ENCODE measurements around the gene GPR173. TPM values are rescaled to one million over a fixed set of nuclear protein-coding genes. Genes with fewer than 3 reads are reported as not detected.

GPR173 gene
- total and polyA plus RNA-seq, 2 experiments from 2014 or later, result 0.92 to 7.7 TPM

DNA sequence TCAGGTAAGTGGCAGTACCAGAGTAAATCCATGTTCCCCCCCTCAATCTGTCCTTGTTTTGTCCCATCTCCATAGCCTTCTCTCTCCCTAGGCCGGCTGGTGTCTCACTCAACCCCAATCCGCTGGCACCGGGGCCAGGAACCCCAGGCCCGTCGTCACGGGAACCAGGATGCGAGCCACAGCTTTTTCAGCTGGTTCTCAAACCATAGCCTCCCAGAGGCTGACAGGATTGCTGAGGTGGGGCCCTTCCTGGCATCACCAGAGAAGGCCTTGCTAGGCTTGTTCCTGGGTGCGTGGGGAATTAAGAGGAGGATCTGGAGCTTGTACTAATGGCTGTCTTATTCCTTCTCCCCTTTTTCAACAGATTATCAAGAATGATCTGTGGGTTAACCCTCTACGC, 36.3 kb downstream of the GPR173 start:
- H3K4me3 Mint-ChIP-seq, result no peak overlapping the region
- Histone ChIP-seq H4K20me1 (replicated peaks; ENCODE audit: insufficient read depth) (no peaks in the 10 kb centered on the region; the same call in 1 of the 2 replicates), H3K36me3 (ENCODE audit: insufficient read depth) (no peaks in the 10 kb centered on the region), H3K4me1 (ENCODE audit: insufficient read depth) (peaks cover 7% of the 10 kb centered on the region), H3F3A (replicated peaks; ENCODE audit: low read depth) (no peaks in the 10 kb centered on the region), H2AFZ (no peak overlapping the region), H3K4me3 (no peak overlapping the region), H3K4me2 (no peak overlapping the region), H3K27me3 (ENCODE audit: insufficient read depth) (peaks cover 8% of the 10 kb centered on the region; the same call in 1 of the 2 replicates), H3K27ac (ENCODE audit: low read depth) (no peak overlapping the region), H3K79me2 (replicated peaks; ENCODE audit: insufficient read depth) (0 out of 2 replicates have a peak, but pooled peaks cover 4% of the 10 kb centered on the region), H3K9me2 (ENCODE audit: insufficient read depth) (no peaks in the 10 kb centered on the region)
- ATAC-seq (no peak), DNase-seq (ENCODE audit: low spot score) (no peak)
- TF ChIP-seq EZH2phosphoT487 (IDR thresholded peaks at IDR 0.05; ENCODE audit: unreplicated experiment), result no peak
- no peak for TF ChIP-seq POLR2AphosphoS5 (IDR thresholded peaks at IDR 0.05; ENCODE audit: low read depth)
- no peak overlapping the region for H3K27ac Mint-ChIP-seq
- no peaks in the 10 kb centered on the region; the same call in 1 of the 3 replicates for H3K9me3 Mint-ChIP-seq
- H3K4me1 Mint-ChIP-seq, result peaks cover 18% of the 10 kb centered on the region
- peaks cover 52% of the 10 kb centered on the region for H3K36me3 Mint-ChIP-seq (ENCODE audit: low read depth)
- peaks cover 10% of the 10 kb centered on the region for H3K27me3 Mint-ChIP-seq (ENCODE audit: insufficient read depth, low read depth, poor library complexity)

DNA sequence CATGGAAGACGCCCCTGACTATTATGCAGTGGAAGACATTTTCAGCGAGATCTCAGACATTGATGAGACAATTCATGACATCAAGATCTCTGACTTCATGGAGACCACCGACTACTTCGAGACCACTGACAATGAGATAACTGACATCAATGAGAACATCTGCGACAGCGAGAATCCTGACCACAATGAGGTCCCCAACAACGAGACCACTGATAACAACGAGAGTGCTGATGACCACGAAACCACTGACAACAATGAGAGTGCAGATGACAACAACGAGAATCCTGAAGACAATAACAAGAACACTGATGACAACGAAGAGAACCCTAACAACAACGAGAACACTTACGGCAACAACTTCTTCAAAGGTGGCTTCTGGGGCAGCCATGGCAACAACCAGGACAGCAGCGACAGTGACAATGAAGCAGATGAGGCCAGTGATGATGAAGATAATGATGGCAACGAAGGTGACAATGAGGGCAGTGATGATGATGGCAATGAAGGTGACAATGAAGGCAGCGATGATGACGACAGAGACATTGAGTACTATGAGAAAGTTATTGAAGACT, 37.2 kb downstream of the GPR173 start:
- Mint-ChIP-seq H3K4me1 (peaks cover 12% of the 10 kb centered on the region), H3K36me3 (ENCODE audit: low read depth) (peaks cover 52% of the 10 kb centered on the region), H3K4me3 (no peak overlapping the region; the same call in 2 of the 3 replicates), H3K9me3 (no peaks in the 10 kb centered on the region; the same call in 1 of the 3 replicates), H3K27ac (no peak overlapping the region), H3K27me3 (ENCODE audit: insufficient read depth, low read depth, poor library complexity) (peaks cover 6% of the 10 kb centered on the region)
- Histone ChIP-seq H2AFZ (no peak overlapping the region), H4K20me1 (replicated peaks; ENCODE audit: insufficient read depth) (no peaks in the 10 kb centered on the region; the same call in 1 of the 2 replicates), H3K4me2 (no peak overlapping the region), H3K4me3 (no peak overlapping the region), H3K4me1 (ENCODE audit: insufficient read depth) (peaks cover 2% of the 10 kb centered on the region), H3K9me2 (ENCODE audit: insufficient read depth) (no peaks in the 10 kb centered on the region), H3K36me3 (ENCODE audit: insufficient read depth) (no peaks in the 10 kb centered on the region), H3K27me3 (ENCODE audit: insufficient read depth) (peaks cover under 1% of the 10 kb centered on the region; the same call in 1 of the 2 replicates), H3F3A (replicated peaks; ENCODE audit: low read depth) (no peaks in the 10 kb centered on the region), H3K79me2 (replicated peaks; ENCODE audit: insufficient read depth) (0 out of 2 replicates have a peak, but pooled peaks cover 4% of the 10 kb centered on the region), H3K27ac (ENCODE audit: low read depth) (no peak overlapping the region)
- TF ChIP-seq, protein P1, sequence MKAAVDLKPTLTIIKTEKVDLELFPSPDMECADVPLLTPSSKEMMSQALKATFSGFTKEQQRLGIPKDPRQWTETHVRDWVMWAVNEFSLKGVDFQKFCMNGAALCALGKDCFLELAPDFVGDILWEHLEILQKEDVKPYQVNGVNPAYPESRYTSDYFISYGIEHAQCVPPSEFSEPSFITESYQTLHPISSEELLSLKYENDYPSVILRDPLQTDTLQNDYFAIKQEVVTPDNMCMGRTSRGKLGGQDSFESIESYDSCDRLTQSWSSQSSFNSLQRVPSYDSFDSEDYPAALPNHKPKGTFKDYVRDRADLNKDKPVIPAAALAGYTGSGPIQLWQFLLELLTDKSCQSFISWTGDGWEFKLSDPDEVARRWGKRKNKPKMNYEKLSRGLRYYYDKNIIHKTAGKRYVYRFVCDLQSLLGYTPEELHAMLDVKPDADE (IDR thresholded peaks at IDR 0.05), result no peak
- TF ChIP-seq ZNF331 (CRISPR knock-in tag; IDR thresholded peaks at IDR 0.05; ENCODE audit: low read depth), result no peak
- TF ChIP-seq EZH2 (IDR thresholded peaks at IDR 0.05; ENCODE audit: low read depth, unreplicated experiment), result no peak
- no peak for TF ChIP-seq CREB1 (CRISPR knock-in tag; IDR thresholded peaks at IDR 0.05; ENCODE audit: low read depth)
- TF ChIP-seq, protein P2, sequence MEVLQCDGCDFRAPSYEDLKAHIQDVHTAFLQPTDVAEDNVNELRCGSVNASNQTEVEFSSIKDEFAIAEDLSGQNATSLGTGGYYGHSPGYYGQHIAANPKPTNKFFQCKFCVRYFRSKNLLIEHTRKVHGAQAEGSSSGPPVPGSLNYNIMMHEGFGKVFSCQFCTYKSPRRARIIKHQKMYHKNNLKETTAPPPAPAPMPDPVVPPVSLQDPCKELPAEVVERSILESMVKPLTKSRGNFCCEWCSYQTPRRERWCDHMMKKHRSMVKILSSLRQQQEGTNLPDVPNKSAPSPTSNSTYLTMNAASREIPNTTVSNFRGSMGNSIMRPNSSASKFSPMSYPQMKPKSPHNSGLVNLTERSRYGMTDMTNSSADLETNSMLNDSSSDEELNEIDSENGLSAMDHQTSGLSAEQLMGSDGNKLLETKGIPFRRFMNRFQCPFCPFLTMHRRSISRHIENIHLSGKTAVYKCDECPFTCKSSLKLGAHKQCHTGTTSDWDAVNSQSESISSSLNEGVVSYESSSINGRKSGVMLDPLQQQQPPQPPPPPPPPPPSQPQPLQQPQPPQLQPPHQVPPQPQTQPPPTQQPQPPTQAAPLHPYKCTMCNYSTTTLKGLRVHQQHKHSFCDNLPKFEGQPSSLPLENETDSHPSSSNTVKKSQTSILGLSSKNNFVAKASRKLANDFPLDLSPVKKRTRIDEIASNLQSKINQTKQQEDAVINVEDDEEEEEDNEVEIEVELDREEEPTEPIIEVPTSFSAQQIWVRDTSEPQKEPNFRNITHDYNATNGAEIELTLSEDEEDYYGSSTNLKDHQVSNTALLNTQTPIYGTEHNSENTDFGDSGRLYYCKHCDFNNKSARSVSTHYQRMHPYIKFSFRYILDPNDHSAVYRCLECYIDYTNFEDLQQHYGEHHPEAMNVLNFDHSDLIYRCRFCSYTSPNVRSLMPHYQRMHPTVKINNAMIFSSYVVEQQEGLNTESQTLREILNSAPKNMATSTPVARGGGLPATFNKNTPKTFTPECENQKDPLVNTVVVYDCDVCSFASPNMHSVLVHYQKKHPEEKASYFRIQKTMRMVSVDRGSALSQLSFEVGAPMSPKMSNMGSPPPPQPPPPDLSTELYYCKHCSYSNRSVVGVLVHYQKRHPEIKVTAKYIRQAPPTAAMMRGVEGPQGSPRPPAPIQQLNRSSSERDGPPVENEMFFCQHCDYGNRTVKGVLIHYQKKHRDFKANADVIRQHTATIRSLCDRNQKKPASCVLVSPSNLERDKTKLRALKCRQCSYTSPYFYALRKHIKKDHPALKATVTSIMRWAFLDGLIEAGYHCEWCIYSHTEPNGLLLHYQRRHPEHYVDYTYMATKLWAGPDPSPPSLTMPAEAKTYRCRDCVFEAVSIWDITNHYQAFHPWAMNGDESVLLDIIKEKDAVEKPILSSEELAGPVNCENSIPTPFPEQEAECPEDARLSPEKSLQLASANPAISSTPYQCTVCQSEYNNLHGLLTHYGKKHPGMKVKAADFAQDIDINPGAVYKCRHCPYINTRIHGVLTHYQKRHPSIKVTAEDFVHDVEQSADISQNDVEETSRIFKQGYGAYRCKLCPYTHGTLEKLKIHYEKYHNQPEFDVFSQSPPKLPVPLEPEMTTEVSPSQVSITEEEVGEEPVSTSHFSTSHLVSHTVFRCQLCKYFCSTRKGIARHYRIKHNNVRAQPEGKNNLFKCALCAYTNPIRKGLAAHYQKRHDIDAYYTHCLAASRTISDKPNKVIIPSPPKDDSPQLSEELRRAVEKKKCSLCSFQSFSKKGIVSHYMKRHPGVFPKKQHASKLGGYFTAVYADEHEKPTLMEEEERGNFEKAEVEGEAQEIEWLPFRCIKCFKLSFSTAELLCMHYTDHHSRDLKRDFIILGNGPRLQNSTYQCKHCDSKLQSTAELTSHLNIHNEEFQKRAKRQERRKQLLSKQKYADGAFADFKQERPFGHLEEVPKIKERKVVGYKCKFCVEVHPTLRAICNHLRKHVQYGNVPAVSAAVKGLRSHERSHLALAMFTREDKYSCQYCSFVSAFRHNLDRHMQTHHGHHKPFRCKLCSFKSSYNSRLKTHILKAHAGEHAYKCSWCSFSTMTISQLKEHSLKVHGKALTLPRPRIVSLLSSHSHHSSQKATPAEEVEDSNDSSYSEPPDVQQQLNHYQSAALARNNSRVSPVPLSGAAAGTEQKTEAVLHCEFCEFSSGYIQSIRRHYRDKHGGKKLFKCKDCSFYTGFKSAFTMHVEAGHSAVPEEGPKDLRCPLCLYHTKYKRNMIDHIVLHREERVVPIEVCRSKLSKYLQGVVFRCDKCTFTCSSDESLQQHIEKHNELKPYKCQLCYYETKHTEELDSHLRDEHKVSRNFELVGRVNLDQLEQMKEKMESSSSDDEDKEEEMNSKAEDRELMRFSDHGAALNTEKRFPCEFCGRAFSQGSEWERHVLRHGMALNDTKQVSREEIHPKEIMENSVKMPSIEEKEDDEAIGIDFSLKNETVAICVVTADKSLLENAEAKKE (CRISPR knock-in tag; IDR thresholded peaks at IDR 0.05), result no peak
- no peak for TF ChIP-seq ZNF114 (CRISPR knock-in tag; IDR thresholded peaks at IDR 0.05)
- TF ChIP-seq NANOG (IDR thresholded peaks at IDR 0.05; ENCODE audit: borderline replicate concordance), result no peak
- DNase-seq (ENCODE audit: low spot score) (no peak), ATAC-seq (no peak)
